ENCODE results near the gene SERPINI2. TPM values are rescaled to one million over a fixed set of nuclear protein-coding genes. Genes with fewer than 3 reads are reported as not detected.
A peak's percentile ranks its signal among the peaks of the same experiment; 100 is the strongest.

Gene SERPINI2
- total and polyA plus RNA-seq, 2 of the 13 experiments (the other 11 are each of a cell fraction or from before 2014, with no cell fraction given): not detected

GRCh38 chr3:167467848-167468611, 5.8 kb downstream of the SERPINI2 start (continued):
- TF ChIP-seq HHEX (CRISPR knock-in tag; IDR thresholded peaks at IDR 0.05) (no peak), ZBTB7A (CRISPR knock-in tag; IDR thresholded peaks at IDR 0.05) (no peak), EP300 (IDR thresholded peaks at IDR 0.05; ENCODE audit: low read depth in 2 of 2, low read length in 2 of 2) (peak in 1 of 2 experiments; percentile 51; a peak in 1 of 4 replicates), EP300 (CRISPR knock-in tag; IDR thresholded peaks at IDR 0.05; ENCODE audit: borderline replicate concordance) (no peak), ZNF790 (CRISPR knock-in tag; IDR thresholded peaks at IDR 0.05; ENCODE audit: borderline replicate concordance) (no peak), PHB2 (IDR thresholded peaks at IDR 0.05; ENCODE audit: partially characterized antibody) (no peak), NR1H2 (CRISPR knock-in tag; IDR thresholded peaks at IDR 0.05; ENCODE audit: borderline replicate concordance, low read depth) (no peak), ZNF17 (CRISPR knock-in tag; IDR thresholded peaks at IDR 0.05) (no peak), MYC (CRISPR knock-in tag; IDR thresholded peaks at IDR 0.05; ENCODE audit: borderline replicate concordance) (no peak), CCDC6 (CRISPR knock-in tag; IDR thresholded peaks at IDR 0.05) (no peak), ISL2 (CRISPR knock-in tag; IDR thresholded peaks at IDR 0.05) (peak; percentile 51; the same call in 1 of the 2 replicates), ZNF605 (CRISPR knock-in tag; IDR thresholded peaks at IDR 0.05) (no peak), ZKSCAN1 (IDR thresholded peaks at IDR 0.05; ENCODE audit: low read length) (no peak), ZBTB21 (CRISPR knock-in tag; IDR thresholded peaks at IDR 0.05) (no peak), SALL1 (CRISPR knock-in tag; IDR thresholded peaks at IDR 0.05) (peak; percentile 38; the same call in 1 of the 2 replicates), ZNF788 (CRISPR knock-in tag; IDR thresholded peaks at IDR 0.05; ENCODE audit: borderline replicate concordance) (no peak), HCFC1 (IDR thresholded peaks at IDR 0.05; ENCODE audit: low read depth, low read length) (no peak)
- TF ChIP-seq, protein P1, sequence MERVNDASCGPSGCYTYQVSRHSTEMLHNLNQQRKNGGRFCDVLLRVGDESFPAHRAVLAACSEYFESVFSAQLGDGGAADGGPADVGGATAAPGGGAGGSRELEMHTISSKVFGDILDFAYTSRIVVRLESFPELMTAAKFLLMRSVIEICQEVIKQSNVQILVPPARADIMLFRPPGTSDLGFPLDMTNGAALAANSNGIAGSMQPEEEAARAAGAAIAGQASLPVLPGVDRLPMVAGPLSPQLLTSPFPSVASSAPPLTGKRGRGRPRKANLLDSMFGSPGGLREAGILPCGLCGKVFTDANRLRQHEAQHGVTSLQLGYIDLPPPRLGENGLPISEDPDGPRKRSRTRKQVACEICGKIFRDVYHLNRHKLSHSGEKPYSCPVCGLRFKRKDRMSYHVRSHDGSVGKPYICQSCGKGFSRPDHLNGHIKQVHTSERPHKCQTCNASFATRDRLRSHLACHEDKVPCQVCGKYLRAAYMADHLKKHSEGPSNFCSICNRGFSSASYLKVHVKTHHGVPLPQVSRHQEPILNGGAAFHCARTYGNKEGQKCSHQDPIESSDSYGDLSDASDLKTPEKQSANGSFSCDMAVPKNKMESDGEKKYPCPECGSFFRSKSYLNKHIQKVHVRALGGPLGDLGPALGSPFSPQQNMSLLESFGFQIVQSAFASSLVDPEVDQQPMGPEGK (CRISPR knock-in tag; IDR thresholded peaks at IDR 0.05): no peak
- TF ChIP-seq, protein P2, sequence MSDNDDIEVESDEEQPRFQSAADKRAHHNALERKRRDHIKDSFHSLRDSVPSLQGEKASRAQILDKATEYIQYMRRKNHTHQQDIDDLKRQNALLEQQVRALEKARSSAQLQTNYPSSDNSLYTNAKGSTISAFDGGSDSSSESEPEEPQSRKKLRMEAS (IDR thresholded peaks at IDR 0.05): no peak
- TF ChIP-seq, protein P3, sequence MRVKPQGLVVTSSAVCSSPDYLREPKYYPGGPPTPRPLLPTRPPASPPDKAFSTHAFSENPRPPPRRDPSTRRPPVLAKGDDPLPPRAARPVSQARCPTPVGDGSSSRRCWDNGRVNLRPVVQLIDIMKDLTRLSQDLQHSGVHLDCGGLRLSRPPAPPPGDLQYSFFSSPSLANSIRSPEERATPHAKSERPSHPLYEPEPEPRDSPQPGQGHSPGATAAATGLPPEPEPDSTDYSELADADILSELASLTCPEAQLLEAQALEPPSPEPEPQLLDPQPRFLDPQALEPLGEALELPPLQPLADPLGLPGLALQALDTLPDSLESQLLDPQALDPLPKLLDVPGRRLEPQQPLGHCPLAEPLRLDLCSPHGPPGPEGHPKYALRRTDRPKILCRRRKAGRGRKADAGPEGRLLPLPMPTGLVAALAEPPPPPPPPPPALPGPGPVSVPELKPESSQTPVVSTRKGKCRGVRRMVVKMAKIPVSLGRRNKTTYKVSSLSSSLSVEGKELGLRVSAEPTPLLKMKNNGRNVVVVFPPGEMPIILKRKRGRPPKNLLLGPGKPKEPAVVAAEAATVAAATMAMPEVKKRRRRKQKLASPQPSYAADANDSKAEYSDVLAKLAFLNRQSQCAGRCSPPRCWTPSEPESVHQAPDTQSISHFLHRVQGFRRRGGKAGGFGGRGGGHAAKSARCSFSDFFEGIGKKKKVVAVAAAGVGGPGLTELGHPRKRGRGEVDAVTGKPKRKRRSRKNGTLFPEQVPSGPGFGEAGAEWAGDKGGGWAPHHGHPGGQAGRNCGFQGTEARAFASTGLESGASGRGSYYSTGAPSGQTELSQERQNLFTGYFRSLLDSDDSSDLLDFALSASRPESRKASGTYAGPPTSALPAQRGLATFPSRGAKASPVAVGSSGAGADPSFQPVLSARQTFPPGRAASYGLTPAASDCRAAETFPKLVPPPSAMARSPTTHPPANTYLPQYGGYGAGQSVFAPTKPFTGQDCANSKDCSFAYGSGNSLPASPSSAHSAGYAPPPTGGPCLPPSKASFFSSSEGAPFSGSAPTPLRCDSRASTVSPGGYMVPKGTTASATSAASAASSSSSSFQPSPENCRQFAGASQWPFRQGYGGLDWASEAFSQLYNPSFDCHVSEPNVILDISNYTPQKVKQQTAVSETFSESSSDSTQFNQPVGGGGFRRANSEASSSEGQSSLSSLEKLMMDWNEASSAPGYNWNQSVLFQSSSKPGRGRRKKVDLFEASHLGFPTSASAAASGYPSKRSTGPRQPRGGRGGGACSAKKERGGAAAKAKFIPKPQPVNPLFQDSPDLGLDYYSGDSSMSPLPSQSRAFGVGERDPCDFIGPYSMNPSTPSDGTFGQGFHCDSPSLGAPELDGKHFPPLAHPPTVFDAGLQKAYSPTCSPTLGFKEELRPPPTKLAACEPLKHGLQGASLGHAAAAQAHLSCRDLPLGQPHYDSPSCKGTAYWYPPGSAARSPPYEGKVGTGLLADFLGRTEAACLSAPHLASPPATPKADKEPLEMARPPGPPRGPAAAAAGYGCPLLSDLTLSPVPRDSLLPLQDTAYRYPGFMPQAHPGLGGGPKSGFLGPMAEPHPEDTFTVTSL (CRISPR knock-in tag; IDR thresholded peaks at IDR 0.05; ENCODE audit: borderline replicate concordance): peak; percentile 63; the same call in 1 of the 2 replicates
